Measurements from ENCODE around the gene MGAT5. TPM values are rescaled to one million over a fixed set of nuclear protein-coding genes. Genes with fewer than 3 reads are reported as not detected.

The MGAT5 gene
- total RNA-seq, 4 donors from 2014 or later: 10.3 to 53.2 (median 27.0) TPM

DNA sequence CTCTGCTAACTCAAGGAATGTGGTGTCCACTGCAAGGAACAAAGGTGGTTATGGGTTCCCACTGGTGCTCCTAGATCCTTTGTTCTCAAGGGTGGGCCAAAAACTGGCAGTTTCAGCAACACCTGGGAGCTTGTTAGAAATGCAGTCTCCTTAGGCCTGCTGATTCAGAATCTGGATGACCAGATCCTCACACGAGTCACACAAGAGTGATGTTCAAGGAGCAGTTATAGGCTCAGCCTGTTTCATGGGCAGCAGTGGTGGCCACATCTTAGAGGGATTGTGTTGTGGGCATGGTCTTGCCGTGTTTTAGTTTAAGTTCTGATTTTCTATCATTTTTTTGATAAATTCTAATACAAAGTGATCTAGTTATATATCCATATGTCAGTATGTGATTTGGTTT lies 28.7 kb upstream of the MGAT5 start:
- intact Hi-C loops (cut with DNase I; ENCODE audit: low total_unique reads): no loop called here
- H3K9me3 ChIP-seq: no peaks in the 10 kb centered on the region
- no peak for DNase-seq
- H3K4me3 ChIP-seq: no peak overlapping the region
- TF ChIP-seq, protein P1, sequence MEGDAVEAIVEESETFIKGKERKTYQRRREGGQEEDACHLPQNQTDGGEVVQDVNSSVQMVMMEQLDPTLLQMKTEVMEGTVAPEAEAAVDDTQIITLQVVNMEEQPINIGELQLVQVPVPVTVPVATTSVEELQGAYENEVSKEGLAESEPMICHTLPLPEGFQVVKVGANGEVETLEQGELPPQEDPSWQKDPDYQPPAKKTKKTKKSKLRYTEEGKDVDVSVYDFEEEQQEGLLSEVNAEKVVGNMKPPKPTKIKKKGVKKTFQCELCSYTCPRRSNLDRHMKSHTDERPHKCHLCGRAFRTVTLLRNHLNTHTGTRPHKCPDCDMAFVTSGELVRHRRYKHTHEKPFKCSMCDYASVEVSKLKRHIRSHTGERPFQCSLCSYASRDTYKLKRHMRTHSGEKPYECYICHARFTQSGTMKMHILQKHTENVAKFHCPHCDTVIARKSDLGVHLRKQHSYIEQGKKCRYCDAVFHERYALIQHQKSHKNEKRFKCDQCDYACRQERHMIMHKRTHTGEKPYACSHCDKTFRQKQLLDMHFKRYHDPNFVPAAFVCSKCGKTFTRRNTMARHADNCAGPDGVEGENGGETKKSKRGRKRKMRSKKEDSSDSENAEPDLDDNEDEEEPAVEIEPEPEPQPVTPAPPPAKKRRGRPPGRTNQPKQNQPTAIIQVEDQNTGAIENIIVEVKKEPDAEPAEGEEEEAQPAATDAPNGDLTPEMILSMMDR (IDR thresholded peaks at IDR 0.05): no peak
- TF ChIP-seq POLR2A (IDR thresholded peaks at IDR 0.05): no peak
- H3K36me3 ChIP-seq: no peaks in the 10 kb centered on the region
- no peaks in the 10 kb centered on the region for H3K27me3 ChIP-seq
- no peak overlapping the region for H3K27ac ChIP-seq
- no peaks in the 10 kb centered on the region for H3K4me1 ChIP-seq

DNA sequence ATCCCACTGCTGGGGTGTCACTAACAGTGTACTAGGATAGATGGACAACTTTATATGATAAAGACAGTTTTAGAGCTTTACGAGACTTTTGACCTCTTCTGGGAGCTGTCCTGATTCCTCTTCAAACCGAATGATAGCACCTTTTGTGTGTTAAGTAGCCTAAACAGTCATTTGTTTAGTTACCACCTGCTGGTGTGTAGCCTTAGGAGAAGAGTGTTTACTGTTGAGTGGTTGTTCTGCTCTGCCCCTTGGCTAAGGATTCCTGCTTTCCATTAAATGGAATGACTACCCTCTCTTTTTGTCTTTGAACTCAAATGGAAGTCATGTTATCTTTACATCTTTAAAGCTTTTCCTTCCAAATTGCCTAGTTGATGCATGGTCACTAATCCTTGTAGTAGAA lies 28.0 kb upstream of the MGAT5 start:
- Histone ChIP-seq H3K4me3 (no peak overlapping the region), H3K27me3 (no peaks in the 10 kb centered on the region), H3K9me3 (no peaks in the 10 kb centered on the region), H3K27ac (no peak overlapping the region), H3K4me1 (no peaks in the 10 kb centered on the region), H3K36me3 (no peaks in the 10 kb centered on the region)
- intact Hi-C loops (cut with DNase I; ENCODE audit: low total_unique reads): no loop called here
- DNase-seq: no peak
- TF ChIP-seq, protein P1 (IDR thresholded peaks at IDR 0.05): no peak
- TF ChIP-seq POLR2A (IDR thresholded peaks at IDR 0.05): no peak

DNA sequence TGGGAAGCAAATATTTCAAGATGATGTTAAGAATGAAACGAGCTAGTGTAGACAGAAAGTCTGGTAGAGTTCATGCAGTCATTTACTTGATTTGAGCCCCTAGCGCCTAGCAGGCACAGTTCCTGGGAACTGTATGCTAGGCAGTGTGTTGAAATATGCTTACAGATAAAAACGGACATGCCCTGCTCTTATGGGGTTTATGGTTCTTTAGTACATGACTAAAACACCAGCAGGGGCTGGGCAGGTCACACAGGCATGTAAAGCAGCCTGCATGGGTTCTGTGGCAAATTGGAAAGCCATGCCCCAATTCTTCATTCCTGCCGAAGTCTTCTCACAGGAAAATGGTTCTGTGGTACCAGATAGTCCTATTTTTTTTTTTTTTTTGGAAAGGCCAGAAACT lies 27.3 kb upstream of the MGAT5 start:
- Histone ChIP-seq H3K9me3 (no peaks in the 10 kb centered on the region), H3K4me1 (no peaks in the 10 kb centered on the region), H3K27me3 (no peaks in the 10 kb centered on the region), H3K36me3 (no peaks in the 10 kb centered on the region), H3K27ac (no peak overlapping the region), H3K4me3 (no peak overlapping the region)
- TF ChIP-seq POLR2A (IDR thresholded peaks at IDR 0.05): no peak
- TF ChIP-seq, protein P1 (IDR thresholded peaks at IDR 0.05): no peak
- DNase-seq: no peak
- intact Hi-C loops (cut with DNase I; ENCODE audit: low total_unique reads): no loop called here

DNA sequence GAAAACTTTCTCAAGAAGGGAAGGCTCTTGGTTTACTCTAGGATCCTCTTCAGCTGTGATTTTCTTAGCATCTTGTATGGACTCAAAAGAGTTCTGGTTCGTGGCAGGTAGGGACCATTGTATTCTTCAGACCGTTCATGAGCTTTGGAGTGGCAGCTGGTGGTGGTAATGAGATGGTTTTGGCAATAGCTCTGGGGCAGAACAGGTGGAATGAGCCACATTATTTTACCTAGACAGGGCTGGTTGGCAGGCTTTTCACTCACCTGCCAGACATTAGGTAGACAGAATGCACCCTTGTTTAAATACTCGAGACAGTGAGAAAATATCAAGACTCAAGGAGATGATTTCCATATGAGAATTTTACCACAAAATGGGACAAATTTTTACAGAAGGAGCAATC lies 26.2 kb upstream of the MGAT5 start:
- Histone ChIP-seq H3K4me1 (peaks cover 0 to 4% of the 10 kb centered on the region in 2 donors), H3K27me3 (no peaks in the 10 kb centered on the region), H3K36me3 (no peaks in the 10 kb centered on the region), H3K9me3 (no peaks in the 10 kb centered on the region), H3K27ac (no peak overlapping the region), H3K4me3 (no peak overlapping the region)
- TF ChIP-seq, protein P1 (IDR thresholded peaks at IDR 0.05): no peak
- no peak for TF ChIP-seq POLR2A (IDR thresholded peaks at IDR 0.05)
- intact Hi-C loops (cut with DNase I; ENCODE audit: low total_unique reads): no loop called here
- no peak for DNase-seq

DNA sequence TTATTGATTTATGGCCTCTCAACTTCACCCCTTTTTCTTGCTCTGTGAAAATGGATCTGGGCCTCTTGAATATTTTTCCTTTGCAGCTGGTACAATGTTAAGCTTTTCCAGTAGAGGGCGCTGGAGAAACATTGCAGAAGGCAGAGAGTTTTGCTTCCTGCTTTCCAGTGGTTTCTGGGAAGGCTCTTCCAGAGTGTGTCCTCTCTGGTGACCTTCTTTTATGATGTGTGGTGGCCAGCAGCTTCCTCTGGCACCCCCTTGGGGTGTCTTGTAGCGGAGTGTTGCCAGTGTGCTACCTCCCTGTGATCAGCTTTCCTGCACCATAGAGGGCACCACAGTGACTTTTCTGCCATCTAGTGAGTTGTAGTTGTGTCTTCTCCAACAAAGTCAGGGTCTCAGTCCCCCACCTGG lies 25.4 kb upstream of the MGAT5 start:
- H3K27ac ChIP-seq: no peak overlapping the region
- no peaks in the 10 kb centered on the region for H3K9me3 ChIP-seq
- no peaks in the 10 kb centered on the region for H3K27me3 ChIP-seq
- no peaks in the 10 kb centered on the region for H3K36me3 ChIP-seq
- no peak for DNase-seq
- H3K4me1 ChIP-seq: peaks cover 0 to 5% of the 10 kb centered on the region in 2 donors
- intact Hi-C loops (cut with DNase I; ENCODE audit: low total_unique reads): no loop called here
- TF ChIP-seq, protein P1 (IDR thresholded peaks at IDR 0.05): no peak
- H3K4me3 ChIP-seq: no peak overlapping the region

Data from uterus (tissue), 4 donors.